GM12864 (cell line): ENCODE results near the gene ATP2C1.

Experiments used
- DNase-seq: peaks from one replicate; pipeline ENCODE4 v3.0.0-alpha.2; 2011; ENCODE audit warnings: low read depth
- H3K4me3 ChIP-seq: 2 replicates; pipeline ENCODE4 v1.5.1; 2011; ENCODE audit warnings: mild to moderate bottlenecking, low read depth, low read length, control low read depth
- CTCF ChIP-seq: IDR thresholded peaks from 2 replicates; pipeline ENCODE4 v1.5.1; 2011; ENCODE audit warnings: low read depth, mild to moderate bottlenecking, moderate library complexity, low read length, control low read depth, inconsistent platforms; ENCODE audit errors: missing control alignments

Gene ATP2C1

GRCh38 chr3:130934442-130935089, 40.7 kb downstream of the ATP2C1 start:
- no peak for TF ChIP-seq CTCF
- no peak overlapping the region for H3K4me3 ChIP-seq
- DNase-seq, result no peak

GRCh38 chr3:130935761-130936492, 42.0 kb downstream of the ATP2C1 start:
- no peak for DNase-seq

GRCh38 chr3:130939753-130940152, 45.9 kb downstream of the ATP2C1 start:
- no peak overlapping the region for H3K4me3 ChIP-seq
- DNase-seq, result no peak
- TF ChIP-seq CTCF, result no peak

More at GRCh38 chr3:130935761-130936492, 42.0 kb downstream of the ATP2C1 start:
- no peak overlapping the region for H3K4me3 ChIP-seq
- no peak for TF ChIP-seq CTCF

- H3K4me3 ChIP-seq, result no peak overlapping the region
- TF ChIP-seq CTCF, result no peak
- DNase-seq, result no peak
Measured at GRCh38 chr3:130941793-130942192, 47.9 kb downstream of the ATP2C1 start.

GRCh38 chr3:130946882-130947281, 53.0 kb downstream of the ATP2C1 start:
- no peak overlapping the region for H3K4me3 ChIP-seq
- no peak for TF ChIP-seq CTCF
- no peak for DNase-seq

GRCh38 chr3:130948001-130948773, 54.3 kb downstream of the ATP2C1 start:
- no peak for TF ChIP-seq CTCF
- no peak overlapping the region for H3K4me3 ChIP-seq
- DNase-seq, result no peak
